HL-60 (cell line): ENCODE results near the gene XPR1.
A peak's percentile ranks its signal among the peaks of the same experiment; 100 is the strongest.

Source experiments
- DNase-seq, 2 experiments: peaks; one replicate each; pipeline ENCODE4 v3.0.0-alpha.2; 2010 to 2020; ENCODE audit warnings: low read depth in 1 of 2, low spot score in 1 of 2
- H3K27ac ChIP-seq: fragments of 250-450 bp; sonication (Bioruptor Pico); replicated peaks from 2 replicates; pipeline ENCODE4 v1.5.1; 2020; ENCODE audit warnings: mild to moderate bottlenecking, moderate library complexity
- H3K27me3 ChIP-seq: fragments of 250-450 bp; sonication (Bioruptor Pico); 2 replicates; pipeline ENCODE4 v1.5.1; 2021; ENCODE audit warnings: mild to moderate bottlenecking, moderate library complexity; ENCODE audit not compliant: insufficient read depth, poor library complexity, severe bottlenecking
- H3K4me3 ChIP-seq: replicated peaks from 2 replicates; pipeline ENCODE4 v1.5.1; 2011; ENCODE audit warnings: mild to moderate bottlenecking, control low read depth, low read length; ENCODE audit not compliant: insufficient read depth
- GABPA ChIP-seq: IDR thresholded peaks from 2 replicates; pipeline ENCODE4 v1.6.1; 2012; ENCODE audit warnings: low read depth
- POLR2AphosphoS5 ChIP-seq: IDR thresholded peaks from 2 replicates; pipeline ENCODE4 v1.6.1; 2012; ENCODE audit warnings: low read depth
- SPI1 ChIP-seq: IDR thresholded peaks from 2 replicates; pipeline ENCODE4 v1.6.1; 2012; ENCODE audit warnings: low read depth, mild to moderate bottlenecking, borderline replicate concordance
- TF ChIP-seq, protein P1 (sequence below): IDR thresholded peaks from 2 replicates; pipeline ENCODE4 v1.6.1; 2012; ENCODE audit warnings: low read depth; ENCODE audit not compliant: insufficient replicate concordance
- TF ChIP-seq, protein P2 (sequence below): IDR thresholded peaks from one replicate; pipeline ENCODE4 v1.5.1; 2011; ENCODE audit warnings: low read length, control low read depth, inconsistent platforms; ENCODE audit not compliant: insufficient read depth

Gene XPR1

DNA sequence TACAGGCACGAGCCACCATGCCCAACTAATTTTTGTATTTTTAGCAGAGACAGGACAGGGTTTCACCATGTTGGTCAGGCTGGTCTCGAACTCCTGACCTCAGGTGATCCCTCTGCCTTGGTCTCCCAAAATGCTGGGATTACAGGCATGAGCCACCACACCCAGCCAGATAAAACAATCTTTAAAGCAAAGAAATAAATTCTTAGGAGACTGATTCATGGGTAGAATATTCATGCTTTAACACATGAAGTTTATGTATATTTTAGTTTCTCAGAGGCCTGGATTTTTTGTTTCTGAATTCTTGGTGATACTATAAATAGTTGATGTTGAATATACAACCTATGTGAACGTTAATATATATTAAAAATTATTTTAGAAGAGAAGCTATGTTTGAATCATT lies 153.5 kb downstream of the XPR1 start:
- no peak for DNase-seq
- H3K27me3 ChIP-seq = no peaks in the 10 kb centered on the region
- TF ChIP-seq GABPA = no peak
- TF ChIP-seq, protein P1, sequence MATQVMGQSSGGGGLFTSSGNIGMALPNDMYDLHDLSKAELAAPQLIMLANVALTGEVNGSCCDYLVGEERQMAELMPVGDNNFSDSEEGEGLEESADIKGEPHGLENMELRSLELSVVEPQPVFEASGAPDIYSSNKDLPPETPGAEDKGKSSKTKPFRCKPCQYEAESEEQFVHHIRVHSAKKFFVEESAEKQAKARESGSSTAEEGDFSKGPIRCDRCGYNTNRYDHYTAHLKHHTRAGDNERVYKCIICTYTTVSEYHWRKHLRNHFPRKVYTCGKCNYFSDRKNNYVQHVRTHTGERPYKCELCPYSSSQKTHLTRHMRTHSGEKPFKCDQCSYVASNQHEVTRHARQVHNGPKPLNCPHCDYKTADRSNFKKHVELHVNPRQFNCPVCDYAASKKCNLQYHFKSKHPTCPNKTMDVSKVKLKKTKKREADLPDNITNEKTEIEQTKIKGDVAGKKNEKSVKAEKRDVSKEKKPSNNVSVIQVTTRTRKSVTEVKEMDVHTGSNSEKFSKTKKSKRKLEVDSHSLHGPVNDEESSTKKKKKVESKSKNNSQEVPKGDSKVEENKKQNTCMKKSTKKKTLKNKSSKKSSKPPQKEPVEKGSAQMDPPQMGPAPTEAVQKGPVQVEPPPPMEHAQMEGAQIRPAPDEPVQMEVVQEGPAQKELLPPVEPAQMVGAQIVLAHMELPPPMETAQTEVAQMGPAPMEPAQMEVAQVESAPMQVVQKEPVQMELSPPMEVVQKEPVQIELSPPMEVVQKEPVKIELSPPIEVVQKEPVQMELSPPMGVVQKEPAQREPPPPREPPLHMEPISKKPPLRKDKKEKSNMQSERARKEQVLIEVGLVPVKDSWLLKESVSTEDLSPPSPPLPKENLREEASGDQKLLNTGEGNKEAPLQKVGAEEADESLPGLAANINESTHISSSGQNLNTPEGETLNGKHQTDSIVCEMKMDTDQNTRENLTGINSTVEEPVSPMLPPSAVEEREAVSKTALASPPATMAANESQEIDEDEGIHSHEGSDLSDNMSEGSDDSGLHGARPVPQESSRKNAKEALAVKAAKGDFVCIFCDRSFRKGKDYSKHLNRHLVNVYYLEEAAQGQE = no peak
- H3K4me3 ChIP-seq = no peak overlapping the region
- no peak overlapping the region for H3K27ac ChIP-seq

DNA sequence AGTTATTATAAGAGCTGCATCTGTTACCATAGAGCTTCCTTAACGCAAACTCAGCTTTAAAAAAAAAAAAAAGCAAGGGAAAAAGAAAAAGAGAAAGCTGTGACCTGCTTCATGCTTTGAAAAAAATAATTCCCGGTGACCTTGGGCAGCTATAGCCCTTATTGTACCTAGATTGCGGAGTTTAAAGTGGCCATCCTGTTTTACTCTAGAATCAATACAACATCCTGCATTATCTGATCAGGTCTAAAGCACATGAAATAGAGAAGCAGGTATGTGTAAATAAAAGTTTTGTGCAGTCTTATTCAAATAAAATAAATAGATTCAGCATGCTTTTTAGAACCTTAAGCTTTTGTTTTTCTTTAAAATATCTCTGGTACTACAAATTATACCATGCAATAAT lies 154.1 kb downstream of the XPR1 start:
- TF ChIP-seq GABPA (no peak), SPI1 (no peak), POLR2AphosphoS5 (no peak)
- TF ChIP-seq, protein P1 = no peak
- TF ChIP-seq, protein P2, sequence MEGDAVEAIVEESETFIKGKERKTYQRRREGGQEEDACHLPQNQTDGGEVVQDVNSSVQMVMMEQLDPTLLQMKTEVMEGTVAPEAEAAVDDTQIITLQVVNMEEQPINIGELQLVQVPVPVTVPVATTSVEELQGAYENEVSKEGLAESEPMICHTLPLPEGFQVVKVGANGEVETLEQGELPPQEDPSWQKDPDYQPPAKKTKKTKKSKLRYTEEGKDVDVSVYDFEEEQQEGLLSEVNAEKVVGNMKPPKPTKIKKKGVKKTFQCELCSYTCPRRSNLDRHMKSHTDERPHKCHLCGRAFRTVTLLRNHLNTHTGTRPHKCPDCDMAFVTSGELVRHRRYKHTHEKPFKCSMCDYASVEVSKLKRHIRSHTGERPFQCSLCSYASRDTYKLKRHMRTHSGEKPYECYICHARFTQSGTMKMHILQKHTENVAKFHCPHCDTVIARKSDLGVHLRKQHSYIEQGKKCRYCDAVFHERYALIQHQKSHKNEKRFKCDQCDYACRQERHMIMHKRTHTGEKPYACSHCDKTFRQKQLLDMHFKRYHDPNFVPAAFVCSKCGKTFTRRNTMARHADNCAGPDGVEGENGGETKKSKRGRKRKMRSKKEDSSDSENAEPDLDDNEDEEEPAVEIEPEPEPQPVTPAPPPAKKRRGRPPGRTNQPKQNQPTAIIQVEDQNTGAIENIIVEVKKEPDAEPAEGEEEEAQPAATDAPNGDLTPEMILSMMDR = no peak
- no peak overlapping the region for H3K27ac ChIP-seq
- H3K4me3 ChIP-seq = no peak overlapping the region
- H3K27me3 ChIP-seq = no peaks in the 10 kb centered on the region
- DNase-seq = no peak

DNA sequence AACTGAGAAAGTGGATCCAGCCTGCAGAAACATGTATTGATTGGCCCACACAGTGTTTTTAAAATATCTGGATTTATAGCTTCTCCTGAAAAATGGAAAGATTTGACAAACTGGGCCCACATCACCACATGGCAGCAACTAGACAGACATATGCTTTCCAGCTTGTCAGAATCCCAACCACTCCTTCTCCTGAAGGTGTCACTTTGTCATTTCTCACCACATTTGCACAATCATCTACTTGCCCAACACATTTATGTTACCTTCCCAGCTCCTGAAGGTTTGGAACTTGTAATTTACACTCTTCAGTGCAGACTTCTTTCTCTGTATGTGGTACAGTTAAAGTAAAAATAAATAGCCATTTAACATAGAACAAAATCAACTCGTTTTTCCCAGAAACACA lies 154.8 kb downstream of the XPR1 start:
- peak; percentile 4 to 49 for DNase-seq
- TF ChIP-seq, protein P1 = no peak
- TF ChIP-seq GABPA = no peak
- no peak for TF ChIP-seq POLR2AphosphoS5
- TF ChIP-seq, protein P2 = no peak
- TF ChIP-seq SPI1 = no peak
- Histone ChIP-seq H3K27me3 (no peaks in the 10 kb centered on the region), H3K27ac (no peak overlapping the region), H3K4me3 (no peak overlapping the region)
